ENCODE measurements around the gene LHCGR. TPM values are rescaled to one million over a fixed set of nuclear protein-coding genes. Genes with fewer than 3 reads are reported as not detected.

The LHCGR gene
- total and polyA plus RNA-seq, 5 donors from 2014 or later = not detected

- no peaks in the 10 kb centered on the region for H3K9me3 ChIP-seq (ENCODE audit: control insufficient read depth in 2 of 2, low read length in 2 of 2)
- Mint-ChIP-seq H3K4me1 (no peaks in the 10 kb centered on the region), H3K36me3 (no peaks in the 10 kb centered on the region), H3K9me3 (peaks cover 0 to 4% (median 0%) of the 10 kb centered on the region in 7 donors), H3K27me3 (peaks cover 6% of the 10 kb centered on the region), H3K4me3 (no peak overlapping the region), H3K27ac (no peak overlapping the region)
- no peak overlapping the region for H3K4me3 ChIP-seq (ENCODE audit: low read depth, low read length)
- H3K4me1 ChIP-seq (ENCODE audit: control insufficient read depth, insufficient read depth, low read length, poor library complexity, severe bottlenecking) = no peaks in the 10 kb centered on the region
- H3K36me3 ChIP-seq (ENCODE audit: control insufficient read depth, insufficient read depth, low read length) = no peaks in the 10 kb centered on the region
- H3K27me3 ChIP-seq (ENCODE audit: control insufficient read depth, insufficient read depth, low read length) = peaks cover 3% of the 10 kb centered on the region
- DNase-seq (no peak), ATAC-seq (ENCODE audit: low read depth in 2 of 2) (no peak)
- H3K27ac ChIP-seq (ENCODE audit: insufficient read depth, low read length, poor library complexity, severe bottlenecking) = no peak overlapping the region
Measured at GRCh38 chr2:48691935-48692691, 63.4 kb downstream of the LHCGR start.

DNA sequence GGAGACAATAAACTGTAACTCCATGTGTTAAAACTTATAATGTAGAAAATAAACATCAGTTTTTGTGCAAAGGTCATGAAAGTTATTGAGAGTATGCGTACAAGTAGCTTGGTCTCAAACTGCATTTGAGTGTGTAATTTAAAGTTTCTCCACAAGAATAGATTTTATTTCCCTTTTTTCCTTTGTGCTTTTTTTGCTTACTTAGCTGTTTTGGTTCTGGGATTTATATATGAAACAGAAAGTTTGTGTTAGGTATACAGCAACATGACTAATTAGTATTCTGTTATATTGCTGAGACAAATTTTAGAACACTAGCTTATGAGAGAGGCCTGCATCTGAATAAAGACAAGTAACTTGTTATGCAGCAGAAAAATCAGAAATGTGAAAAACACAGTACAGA, 70.4 kb downstream of the LHCGR start:
- H3K4me3 Mint-ChIP-seq = no peak overlapping the region
- H3K36me3 Mint-ChIP-seq = peaks cover 3% of the 10 kb centered on the region
- H3K9me3 Mint-ChIP-seq = peaks cover 0 to 2% (median 0%) of the 10 kb centered on the region in 7 donors
- H3K4me1 Mint-ChIP-seq = no peaks in the 10 kb centered on the region
- Histone ChIP-seq H3K4me1 (ENCODE audit: control insufficient read depth, insufficient read depth, low read length, poor library complexity, severe bottlenecking) (no peaks in the 10 kb centered on the region), H3K36me3 (ENCODE audit: control insufficient read depth, insufficient read depth, low read length) (no peaks in the 10 kb centered on the region), H3K4me3 (ENCODE audit: low read depth, low read length) (no peak overlapping the region), H3K27me3 (ENCODE audit: control insufficient read depth, insufficient read depth, low read length) (peaks cover 2% of the 10 kb centered on the region), H3K9me3 (ENCODE audit: control insufficient read depth in 2 of 2, low read length in 2 of 2) (no peaks in the 10 kb centered on the region), H3K27ac (ENCODE audit: insufficient read depth, low read length, poor library complexity, severe bottlenecking) (no peak overlapping the region)
- peaks cover 32% of the 10 kb centered on the region for H3K27me3 Mint-ChIP-seq
- ATAC-seq (ENCODE audit: low read depth in 2 of 2) (no peak), DNase-seq (no peak)
- H3K27ac Mint-ChIP-seq = no peak overlapping the region

DNA sequence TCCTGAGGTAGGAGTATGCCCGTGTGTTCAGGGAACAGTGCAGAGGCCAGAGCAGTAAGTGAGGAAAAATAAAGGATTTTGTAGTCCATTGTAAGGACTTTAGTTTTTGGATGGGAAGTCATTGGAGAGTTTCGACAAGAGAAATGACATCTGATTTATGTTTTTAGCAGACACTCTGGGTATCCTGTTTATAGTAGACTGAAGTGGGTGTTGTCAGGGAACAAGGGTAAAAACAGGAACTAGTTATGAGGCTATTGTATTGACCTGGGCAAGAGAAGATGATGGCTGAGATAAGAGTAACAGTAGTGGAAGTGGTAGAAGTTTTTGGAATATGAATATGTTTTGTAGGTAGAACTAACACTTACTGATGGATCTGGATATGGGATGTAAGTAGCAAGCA, 78.1 kb downstream of the LHCGR start:
- Mint-ChIP-seq H3K4me3 (no peak overlapping the region), H3K9me3 (peaks cover 0 to 2% (median 0%) of the 10 kb centered on the region in 7 donors), H3K4me1 (peaks cover 0 to 6% (median 0%) of the 10 kb centered on the region in 4 donors), H3K27me3 (peaks cover 20% of the 10 kb centered on the region), H3K27ac (no peak overlapping the region), H3K36me3 (no peaks in the 10 kb centered on the region)
- H3K4me3 ChIP-seq (ENCODE audit: low read depth, low read length) = no peak overlapping the region
- DNase-seq = no peak
- no peak for ATAC-seq (ENCODE audit: low read depth in 2 of 2)
- peaks cover under 1% of the 10 kb centered on the region for H3K27me3 ChIP-seq (ENCODE audit: control insufficient read depth, insufficient read depth, low read length)
- no peaks in the 10 kb centered on the region for H3K4me1 ChIP-seq (ENCODE audit: control insufficient read depth, insufficient read depth, low read length, poor library complexity, severe bottlenecking)
- no peak overlapping the region for H3K27ac ChIP-seq (ENCODE audit: insufficient read depth, low read length, poor library complexity, severe bottlenecking)
- H3K36me3 ChIP-seq (ENCODE audit: control insufficient read depth, insufficient read depth, low read length) = no peaks in the 10 kb centered on the region
- H3K9me3 ChIP-seq (ENCODE audit: control insufficient read depth in 2 of 2, low read length in 2 of 2) = no peaks in the 10 kb centered on the region

GRCh38 chr2:48674933-48675332, 80.6 kb downstream of the LHCGR start:
- H3K4me1 Mint-ChIP-seq = peaks cover 0 to 6% (median 0%) of the 10 kb centered on the region in 4 donors
- ATAC-seq (ENCODE audit: low read depth in 2 of 2) (no peak), DNase-seq (no peak)
- H3K9me3 Mint-ChIP-seq = peaks cover 0 to 5% (median 0%) of the 10 kb centered on the region in 7 donors
- Histone ChIP-seq H3K27me3 (ENCODE audit: control insufficient read depth, insufficient read depth, low read length) (no peaks in the 10 kb centered on the region), H3K36me3 (ENCODE audit: control insufficient read depth, insufficient read depth, low read length) (no peaks in the 10 kb centered on the region), H3K4me3 (ENCODE audit: low read depth, low read length) (no peak overlapping the region), H3K4me1 (ENCODE audit: control insufficient read depth, insufficient read depth, low read length, poor library complexity, severe bottlenecking) (no peaks in the 10 kb centered on the region), H3K27ac (ENCODE audit: insufficient read depth, low read length, poor library complexity, severe bottlenecking) (no peak overlapping the region), H3K9me3 (ENCODE audit: control insufficient read depth in 2 of 2, low read length in 2 of 2) (no peaks in the 10 kb centered on the region)
- H3K4me3 Mint-ChIP-seq = no peak overlapping the region
- H3K27me3 Mint-ChIP-seq = peaks cover 5% of the 10 kb centered on the region
- H3K27ac Mint-ChIP-seq = no peak overlapping the region
- H3K36me3 Mint-ChIP-seq = no peaks in the 10 kb centered on the region

- Histone ChIP-seq H3K9me3 (ENCODE audit: control insufficient read depth in 2 of 2, low read length in 2 of 2) (no peaks in the 10 kb centered on the region), H3K36me3 (ENCODE audit: control insufficient read depth, insufficient read depth, low read length) (no peaks in the 10 kb centered on the region), H3K4me1 (ENCODE audit: control insufficient read depth, insufficient read depth, low read length, poor library complexity, severe bottlenecking) (no peaks in the 10 kb centered on the region), H3K27ac (ENCODE audit: insufficient read depth, low read length, poor library complexity, severe bottlenecking) (no peak overlapping the region), H3K27me3 (ENCODE audit: control insufficient read depth, insufficient read depth, low read length) (no peaks in the 10 kb centered on the region), H3K4me3 (ENCODE audit: low read depth, low read length) (no peak overlapping the region)
- Mint-ChIP-seq H3K9me3 (peaks cover 0 to 5% (median 0%) of the 10 kb centered on the region in 7 donors), H3K36me3 (no peaks in the 10 kb centered on the region), H3K27me3 (peaks cover 4% of the 10 kb centered on the region), H3K4me1 (peaks cover 0 to 6% (median 0%) of the 10 kb centered on the region in 4 donors), H3K4me3 (no peak overlapping the region), H3K27ac (no peak overlapping the region)
- DNase-seq (no peak), ATAC-seq (ENCODE audit: low read depth in 2 of 2) (no peak)
Measured at GRCh38 chr2:48673581-48673980, 81.9 kb downstream of the LHCGR start.

- no peaks in the 10 kb centered on the region for H3K36me3 Mint-ChIP-seq
- no peak overlapping the region for H3K4me3 Mint-ChIP-seq
- DNase-seq (no peak), ATAC-seq (ENCODE audit: low read depth in 2 of 2) (no peak)
- H3K9me3 Mint-ChIP-seq = peaks cover 0 to 5% (median 0%) of the 10 kb centered on the region in 7 donors
- Histone ChIP-seq H3K27me3 (ENCODE audit: control insufficient read depth, insufficient read depth, low read length) (no peaks in the 10 kb centered on the region), H3K4me1 (ENCODE audit: control insufficient read depth, insufficient read depth, low read length, poor library complexity, severe bottlenecking) (no peaks in the 10 kb centered on the region), H3K9me3 (ENCODE audit: control insufficient read depth in 2 of 2, low read length in 2 of 2) (no peaks in the 10 kb centered on the region), H3K36me3 (ENCODE audit: control insufficient read depth, insufficient read depth, low read length) (no peaks in the 10 kb centered on the region), H3K27ac (ENCODE audit: insufficient read depth, low read length, poor library complexity, severe bottlenecking) (no peak overlapping the region), H3K4me3 (ENCODE audit: low read depth, low read length) (no peak overlapping the region)
- no peaks in the 10 kb centered on the region for H3K27me3 Mint-ChIP-seq
- H3K27ac Mint-ChIP-seq = no peak overlapping the region
- H3K4me1 Mint-ChIP-seq = no peaks in the 10 kb centered on the region
Measured at GRCh38 chr2:48668992-48669391, 86.5 kb downstream of the LHCGR start.

DNA sequence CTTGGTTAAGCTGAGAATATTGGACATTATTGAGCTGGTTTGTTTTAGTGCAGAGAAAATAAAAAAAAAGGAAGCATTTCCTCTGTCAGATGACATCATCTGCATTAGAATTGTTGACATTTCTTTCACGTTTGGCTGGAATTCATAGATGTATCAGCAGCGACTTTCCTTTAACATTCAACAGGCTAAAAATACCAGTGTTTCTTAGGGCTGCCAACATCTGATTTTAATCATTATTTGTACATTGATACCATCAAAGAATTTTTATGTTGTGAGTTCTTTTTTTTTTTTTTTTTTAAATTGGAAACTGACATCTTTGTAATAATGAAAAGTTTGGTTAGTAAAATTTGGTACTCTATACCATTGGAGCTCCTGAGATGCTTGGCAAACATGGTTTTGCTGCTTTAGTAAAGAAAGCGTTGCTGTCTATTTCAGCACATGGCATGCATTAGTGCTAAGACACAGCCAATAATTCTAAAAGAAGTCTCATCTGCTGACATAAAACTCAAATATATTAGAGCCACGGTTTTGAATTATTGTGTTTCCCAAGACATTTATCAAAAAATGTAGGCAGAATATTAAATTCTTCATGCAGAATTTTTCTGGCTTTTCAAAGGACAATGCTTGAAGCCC, 104.2 kb downstream of the LHCGR start:
- no peak for ATAC-seq (ENCODE audit: low read depth in 2 of 2)
- Histone ChIP-seq H3K27ac (ENCODE audit: insufficient read depth, low read length, poor library complexity, severe bottlenecking) (no peak overlapping the region), H3K4me1 (ENCODE audit: control insufficient read depth, insufficient read depth, low read length, poor library complexity, severe bottlenecking) (no peaks in the 10 kb centered on the region), H3K9me3 (ENCODE audit: control insufficient read depth in 2 of 2, low read length in 2 of 2) (no peaks in the 10 kb centered on the region), H3K27me3 (ENCODE audit: control insufficient read depth, insufficient read depth, low read length) (no peaks in the 10 kb centered on the region), H3K36me3 (ENCODE audit: control insufficient read depth, insufficient read depth, low read length) (no peaks in the 10 kb centered on the region), H3K4me3 (ENCODE audit: low read depth, low read length) (no peak overlapping the region)
- H3K9me3 Mint-ChIP-seq = peaks cover 0 to 1% (median 0%) of the 10 kb centered on the region in 7 donors
- H3K4me3 Mint-ChIP-seq = no peak overlapping the region
- H3K27me3 Mint-ChIP-seq = peaks cover 16% of the 10 kb centered on the region
- H3K4me1 Mint-ChIP-seq = no peaks in the 10 kb centered on the region
- no peak for DNase-seq
- no peaks in the 10 kb centered on the region for H3K36me3 Mint-ChIP-seq
- H3K27ac Mint-ChIP-seq = no peak overlapping the region

GRCh38 chr2:48638261-48638660, 117.3 kb downstream of the LHCGR start:
- DNase-seq (no peak), ATAC-seq (ENCODE audit: low read depth in 2 of 2) (no peak)
- Mint-ChIP-seq H3K36me3 (no peaks in the 10 kb centered on the region), H3K27ac (no peak overlapping the region), H3K27me3 (peaks cover 11% of the 10 kb centered on the region), H3K4me1 (no peaks in the 10 kb centered on the region), H3K9me3 (peaks cover 0 to 11% (median 4%) of the 10 kb centered on the region in 7 donors), H3K4me3 (no peak overlapping the region)
- Histone ChIP-seq H3K4me1 (ENCODE audit: control insufficient read depth, insufficient read depth, low read length, poor library complexity, severe bottlenecking) (no peaks in the 10 kb centered on the region), H3K36me3 (ENCODE audit: control insufficient read depth, insufficient read depth, low read length) (no peaks in the 10 kb centered on the region), H3K27ac (ENCODE audit: insufficient read depth, low read length, poor library complexity, severe bottlenecking) (no peak overlapping the region), H3K27me3 (ENCODE audit: control insufficient read depth, insufficient read depth, low read length) (peaks cover 2% of the 10 kb centered on the region), H3K9me3 (ENCODE audit: control insufficient read depth in 2 of 2, low read length in 2 of 2) (peaks cover 0 to 2% of the 10 kb centered on the region in 2 experiments), H3K4me3 (ENCODE audit: low read depth, low read length) (no peak overlapping the region)

Data from CD4-positive, CD25-positive, alpha-beta regulatory T cell (primary cell).